Ectodermal cell (in vitro differentiated cells): Measurements from ENCODE around the gene RIN2.

ENCODE experiments used
- H3K27ac ChIP-seq: 2 replicates; pipeline ENCODE4 v1.7.0; 2013; ENCODE audit warnings: mild to moderate bottlenecking, low read depth, low read length; ENCODE audit not compliant: insufficient read depth, poor library complexity, severe bottlenecking
- H3K27me3 ChIP-seq: 2 replicates; pipeline ENCODE4 v1.7.0; 2013; ENCODE audit warnings: mild to moderate bottlenecking, low read length; ENCODE audit not compliant: insufficient read depth, control insufficient read depth, poor library complexity, severe bottlenecking
- H3K36me3 ChIP-seq: one replicate; pipeline ENCODE4 v1.7.0; 2013; ENCODE audit warnings: low read length; ENCODE audit not compliant: control insufficient read depth, insufficient read depth
- H3K4me1 ChIP-seq: one replicate; pipeline ENCODE4 v1.7.0; 2013; ENCODE audit warnings: low read length; ENCODE audit not compliant: control insufficient read depth, insufficient read depth
- H3K4me3 ChIP-seq: 2 replicates; pipeline ENCODE4 v1.7.0; 2013; ENCODE audit warnings: low read depth, low read length, control low read depth; ENCODE audit not compliant: insufficient read depth
- H3K9me3 ChIP-seq: 2 replicates; pipeline ENCODE4 v1.7.0; 2013; ENCODE audit warnings: mild to moderate bottlenecking, low read length, moderate library complexity; ENCODE audit not compliant: control insufficient read depth
- WGBS, 2 experiments: methylation state at CpG; one replicate each; pipeline ENCODE4 v1.1.7; 2013; ENCODE audit warnings: missing lambda C conversion rate in 2 of 2; 5-methylcytosine and 5-hydroxymethylcytosine counted together

The RIN2 gene

GRCh38 chr20:19738951-19739350 lies 19.1 kb upstream of the RIN2 start:
- 94 to 97% methylated on average over 5 of the region's 5 CpGs for WGBS, 2 experiments

GRCh38 chr20:19739351-19739750 lies 18.7 kb upstream of the RIN2 start:
- H3K27me3 ChIP-seq, result no peaks in the 10 kb centered on the region
- H3K27ac ChIP-seq, result no peak overlapping the region
- no peak overlapping the region for H3K4me3 ChIP-seq
- WGBS, 2 experiments, result 92 to 96% methylated on average over 10 of the region's 10 CpGs
- H3K36me3 ChIP-seq, result no peaks in the 10 kb centered on the region
- no peaks in the 10 kb centered on the region for H3K9me3 ChIP-seq
- H3K4me1 ChIP-seq, result no peaks in the 10 kb centered on the region

More at GRCh38 chr20:19738951-19739350, 19.1 kb upstream of the RIN2 start:
- no peaks in the 10 kb centered on the region for H3K4me1 ChIP-seq
- H3K4me3 ChIP-seq, result no peak overlapping the region
- H3K9me3 ChIP-seq, result no peaks in the 10 kb centered on the region
- H3K27me3 ChIP-seq, result no peaks in the 10 kb centered on the region
- H3K36me3 ChIP-seq, result no peaks in the 10 kb centered on the region
- H3K27ac ChIP-seq, result no peak overlapping the region

- WGBS, 2 experiments, result 57 to 62% methylated on average over 3 of the region's 3 CpGs
- no peak overlapping the region for H3K27ac ChIP-seq
- H3K4me3 ChIP-seq, result no peak overlapping the region
- no peaks in the 10 kb centered on the region for H3K9me3 ChIP-seq
- H3K27me3 ChIP-seq, result no peaks in the 10 kb centered on the region
- H3K36me3 ChIP-seq, result no peaks in the 10 kb centered on the region
- H3K4me1 ChIP-seq, result no peaks in the 10 kb centered on the region
Observed at GRCh38 chr20:19740512-19740911, 17.5 kb upstream of the RIN2 start.

- Histone ChIP-seq H3K27me3 (no peaks in the 10 kb centered on the region), H3K9me3 (no peaks in the 10 kb centered on the region)
- 93 to 95% methylated on average over 2 of the region's 2 CpGs for WGBS, 2 experiments
Observed at GRCh38 chr20:19741924-19742323, 16.1 kb upstream of the RIN2 start.

GRCh38 chr20:19742974-19743639 lies 15.0 kb upstream of the RIN2 start:
- H3K27me3 ChIP-seq, result no peaks in the 10 kb centered on the region
- H3K36me3 ChIP-seq, result no peaks in the 10 kb centered on the region
- H3K27ac ChIP-seq, result no peak overlapping the region
- 85 to 88% methylated on average over 9 of the region's 9 CpGs for WGBS, 2 experiments
- no peaks in the 10 kb centered on the region for H3K4me1 ChIP-seq
- H3K4me3 ChIP-seq, result no peak overlapping the region
- no peaks in the 10 kb centered on the region for H3K9me3 ChIP-seq

More at GRCh38 chr20:19741924-19742323, 16.1 kb upstream of the RIN2 start:
- Histone ChIP-seq H3K4me3 (no peak overlapping the region), H3K36me3 (no peaks in the 10 kb centered on the region), H3K4me1 (no peaks in the 10 kb centered on the region), H3K27ac (no peak overlapping the region)

- no peak overlapping the region for H3K27ac ChIP-seq
- no peaks in the 10 kb centered on the region for H3K4me1 ChIP-seq
- H3K9me3 ChIP-seq, result no peaks in the 10 kb centered on the region
- no peaks in the 10 kb centered on the region for H3K27me3 ChIP-seq
- no peak overlapping the region for H3K4me3 ChIP-seq
- WGBS, 2 experiments, result 73 to 79% methylated on average over 1 of the region's 1 CpG
- H3K36me3 ChIP-seq, result no peaks in the 10 kb centered on the region
Observed at GRCh38 chr20:19743640-19743995, 14.4 kb upstream of the RIN2 start.

GRCh38 chr20:19745106-19745505 lies 13.0 kb upstream of the RIN2 start:
- Histone ChIP-seq H3K27me3 (no peaks in the 10 kb centered on the region), H3K27ac (no peak overlapping the region), H3K36me3 (no peaks in the 10 kb centered on the region), H3K9me3 (no peaks in the 10 kb centered on the region), H3K4me3 (no peak overlapping the region), H3K4me1 (no peaks in the 10 kb centered on the region)
- 90 to 93% methylated on average over 2 to 3 of the region's 3 CpGs for WGBS, 2 experiments

GRCh38 chr20:19745584-19745983 lies 12.5 kb upstream of the RIN2 start:
- WGBS, 2 experiments, result 94 to 100% methylated on average over 1 of the region's 1 CpG
- no peaks in the 10 kb centered on the region for H3K27me3 ChIP-seq
- no peak overlapping the region for H3K4me3 ChIP-seq
- no peak overlapping the region for H3K27ac ChIP-seq
- no peaks in the 10 kb centered on the region for H3K36me3 ChIP-seq
- H3K4me1 ChIP-seq, result no peaks in the 10 kb centered on the region
- H3K9me3 ChIP-seq, result no peaks in the 10 kb centered on the region

- Histone ChIP-seq H3K9me3 (no peaks in the 10 kb centered on the region), H3K36me3 (no peaks in the 10 kb centered on the region), H3K4me1 (no peaks in the 10 kb centered on the region), H3K27me3 (no peaks in the 10 kb centered on the region), H3K27ac (no peak overlapping the region), H3K4me3 (no peak overlapping the region)
- WGBS, 2 experiments, result 95 to 100% methylated on average over 1 of the region's 1 CpG
Observed at GRCh38 chr20:19746396-19746795, 11.7 kb upstream of the RIN2 start.

- Histone ChIP-seq H3K27me3 (no peaks in the 10 kb centered on the region), H3K27ac (no peak overlapping the region)
- WGBS, 2 experiments, result 93 to 95% methylated on average over 3 to 4 of the region's 4 CpGs
Observed at GRCh38 chr20:19747903-19748302, 10.2 kb upstream of the RIN2 start.

GRCh38 chr20:19748681-19749080 lies 9.4 kb upstream of the RIN2 start:
- Histone ChIP-seq H3K27ac (no peak overlapping the region), H3K36me3 (no peaks in the 10 kb centered on the region), H3K4me3 (no peak overlapping the region), H3K4me1 (no peaks in the 10 kb centered on the region), H3K27me3 (no peaks in the 10 kb centered on the region), H3K9me3 (no peaks in the 10 kb centered on the region)
- 90 to 97% methylated on average over 1 to 2 of the region's 2 CpGs for WGBS, 2 experiments

More at GRCh38 chr20:19747903-19748302, 10.2 kb upstream of the RIN2 start:
- H3K9me3 ChIP-seq, result no peaks in the 10 kb centered on the region
- no peaks in the 10 kb centered on the region for H3K4me1 ChIP-seq
- no peaks in the 10 kb centered on the region for H3K36me3 ChIP-seq
- H3K4me3 ChIP-seq, result no peak overlapping the region
